Osteoblast (primary cell): ENCODE data around the gene CECR2. TPM values are rescaled to one million over a fixed set of nuclear protein-coding genes. Genes with fewer than 3 reads are reported as not detected.

ENCODE experiments used
- DNase-seq: peaks from one replicate; pipeline ENCODE4 v3.0.0; 2011; ENCODE audit warnings: low spot score, mixed read lengths; ENCODE audit not compliant: insufficient read length; ENCODE audit errors: missing footprints
- H2AFZ ChIP-seq: 2 replicates; pipeline ENCODE4 v1.6.0; 2011; ENCODE audit warnings: mild to moderate bottlenecking, low read length
- H3K27ac ChIP-seq: 2 replicates; pipeline ENCODE4 v1.5.1; 2011; ENCODE audit warnings: mild to moderate bottlenecking, low read depth, low read length, moderate library complexity
- H3K27me3 ChIP-seq: 2 replicates; pipeline ENCODE4 v1.6.0; 2012; ENCODE audit warnings: mild to moderate bottlenecking, control low read depth, inconsistent platforms, low read length, moderate library complexity; ENCODE audit not compliant: insufficient read depth
- H3K36me3 ChIP-seq: 2 replicates; pipeline ENCODE4 v1.5.1; 2011; ENCODE audit warnings: mild to moderate bottlenecking, low read length, control low read depth, moderate library complexity; ENCODE audit not compliant: insufficient read depth
- H3K4me1 ChIP-seq: 2 replicates; pipeline ENCODE4 v1.5.1; 2011; ENCODE audit warnings: mild to moderate bottlenecking, low read length, control low read depth, moderate library complexity; ENCODE audit not compliant: insufficient read depth
- H3K4me2 ChIP-seq: 2 replicates; pipeline ENCODE4 v1.6.0; 2011; ENCODE audit warnings: mild to moderate bottlenecking, low read length; ENCODE audit not compliant: insufficient read depth
- H3K4me3 ChIP-seq: fragments of 200-600 bp; sonication (generic); 3 replicates; pipeline ENCODE4 v1.5.1; 2012; ENCODE audit warnings: mild to moderate bottlenecking, low read length, inconsistent platforms; ENCODE audit not compliant: insufficient read depth
- H3K79me2 ChIP-seq: 2 replicates; pipeline ENCODE4 v1.6.0; 2012; ENCODE audit warnings: mild to moderate bottlenecking, low read length, control low read depth, inconsistent platforms; ENCODE audit not compliant: insufficient read depth
- H3K9me3 ChIP-seq: 2 replicates; pipeline ENCODE4 v1.5.1; 2011; ENCODE audit warnings: low read depth, low read length, control low read depth
- H4K20me1 ChIP-seq: 2 replicates; pipeline ENCODE4 v1.6.0; 2012; ENCODE audit warnings: mild to moderate bottlenecking, low read length, control low read depth; ENCODE audit not compliant: insufficient read depth
- total RNA-seq: library from RNA; depleted of rRNA; stranded (reverse); fragments of >200 nt; gene quantifications from 2 replicates; pipeline ENCODE4 v1.2.3, GENCODE V29; 2012
- TF ChIP-seq, protein P1 (sequence below): IDR thresholded peaks from 2 replicates; pipeline ENCODE4 v1.5.1; 2011; ENCODE audit warnings: mild to moderate bottlenecking, low read depth, low read length, moderate library complexity; ENCODE audit errors: extremely low read depth

CECR2 gene
- total RNA-seq, 1 donor = not detected

DNA sequence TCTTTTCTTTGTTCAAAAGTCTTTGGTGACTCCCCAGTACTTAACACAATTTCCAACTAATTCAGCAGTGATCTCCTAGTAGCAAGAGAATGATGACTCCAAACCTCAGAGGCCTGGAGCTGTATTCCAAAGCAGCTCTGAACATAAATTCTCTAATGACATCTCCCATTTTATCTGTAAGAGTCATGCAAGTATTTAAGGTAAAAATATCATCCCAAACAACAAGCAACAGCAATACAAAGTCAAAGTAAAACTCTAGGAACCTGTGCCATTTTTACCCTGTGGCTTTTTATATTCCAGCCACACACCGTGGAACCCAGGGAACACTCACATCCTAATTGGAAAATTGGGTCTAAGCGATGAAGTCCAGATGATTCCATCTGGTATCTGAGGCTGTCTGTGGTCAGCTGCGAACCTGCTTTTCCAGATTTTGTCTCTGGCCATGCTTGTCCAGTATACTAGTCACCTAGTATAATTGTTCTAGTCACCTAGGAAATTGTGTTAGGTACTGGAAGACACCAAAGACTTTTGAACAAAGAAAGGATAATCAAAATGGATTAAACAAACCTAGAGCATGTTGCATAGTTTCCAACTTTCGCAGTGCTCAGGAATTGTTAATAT, 101.7 kb downstream of the CECR2 start:
- Histone ChIP-seq H3K4me2 (no peak overlapping the region), H3K79me2 (no peaks in the 10 kb centered on the region), H2AFZ (no peak overlapping the region), H3K27me3 (no peaks in the 10 kb centered on the region), H3K4me3 (no peak overlapping the region), H4K20me1 (no peaks in the 10 kb centered on the region), H3K36me3 (no peaks in the 10 kb centered on the region), H3K4me1 (no peaks in the 10 kb centered on the region), H3K9me3 (no peaks in the 10 kb centered on the region), H3K27ac (no peak overlapping the region)
- TF ChIP-seq, protein P1, sequence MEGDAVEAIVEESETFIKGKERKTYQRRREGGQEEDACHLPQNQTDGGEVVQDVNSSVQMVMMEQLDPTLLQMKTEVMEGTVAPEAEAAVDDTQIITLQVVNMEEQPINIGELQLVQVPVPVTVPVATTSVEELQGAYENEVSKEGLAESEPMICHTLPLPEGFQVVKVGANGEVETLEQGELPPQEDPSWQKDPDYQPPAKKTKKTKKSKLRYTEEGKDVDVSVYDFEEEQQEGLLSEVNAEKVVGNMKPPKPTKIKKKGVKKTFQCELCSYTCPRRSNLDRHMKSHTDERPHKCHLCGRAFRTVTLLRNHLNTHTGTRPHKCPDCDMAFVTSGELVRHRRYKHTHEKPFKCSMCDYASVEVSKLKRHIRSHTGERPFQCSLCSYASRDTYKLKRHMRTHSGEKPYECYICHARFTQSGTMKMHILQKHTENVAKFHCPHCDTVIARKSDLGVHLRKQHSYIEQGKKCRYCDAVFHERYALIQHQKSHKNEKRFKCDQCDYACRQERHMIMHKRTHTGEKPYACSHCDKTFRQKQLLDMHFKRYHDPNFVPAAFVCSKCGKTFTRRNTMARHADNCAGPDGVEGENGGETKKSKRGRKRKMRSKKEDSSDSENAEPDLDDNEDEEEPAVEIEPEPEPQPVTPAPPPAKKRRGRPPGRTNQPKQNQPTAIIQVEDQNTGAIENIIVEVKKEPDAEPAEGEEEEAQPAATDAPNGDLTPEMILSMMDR = no peak
- DNase-seq = no peak

DNA sequence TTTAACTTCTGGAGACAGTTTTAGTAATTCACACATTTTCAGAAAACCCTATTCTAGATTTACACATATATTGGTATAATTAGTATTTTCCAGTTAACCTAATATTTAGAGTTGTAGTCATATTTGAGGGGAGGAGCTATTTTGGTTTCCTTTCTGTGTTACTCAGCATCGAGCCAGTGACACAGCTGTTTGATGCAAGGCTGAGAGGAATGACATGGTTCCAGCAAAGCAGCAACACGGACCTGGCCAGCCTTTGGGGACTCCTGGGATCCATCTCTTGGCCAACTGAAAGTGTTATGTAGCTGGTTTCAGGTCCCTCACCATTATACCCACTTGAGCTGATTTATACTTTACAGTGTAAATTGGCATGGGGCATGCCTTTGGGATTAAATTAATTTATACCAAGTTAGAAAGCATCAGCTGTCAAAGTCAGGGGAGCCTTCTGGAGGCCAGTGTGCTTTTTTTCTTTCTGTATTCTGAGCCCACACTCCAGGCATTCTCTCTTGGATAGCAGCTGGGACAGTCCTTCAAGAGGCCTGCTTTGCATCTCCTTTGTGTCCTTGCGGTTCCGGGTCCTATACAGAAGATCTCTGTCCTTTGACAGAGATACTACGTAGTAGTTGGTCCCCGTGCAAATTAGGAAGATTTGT, 102.8 kb downstream of the CECR2 start:
- no peak overlapping the region for H3K4me2 ChIP-seq
- no peak for DNase-seq
- H3K27me3 ChIP-seq = no peaks in the 10 kb centered on the region
- H3K4me3 ChIP-seq = no peak overlapping the region
- H3K9me3 ChIP-seq = no peaks in the 10 kb centered on the region
- no peaks in the 10 kb centered on the region for H3K4me1 ChIP-seq
- no peaks in the 10 kb centered on the region for H3K36me3 ChIP-seq
- no peaks in the 10 kb centered on the region for H4K20me1 ChIP-seq
- no peak overlapping the region for H2AFZ ChIP-seq
- H3K27ac ChIP-seq = no peak overlapping the region
- H3K79me2 ChIP-seq = no peaks in the 10 kb centered on the region
- TF ChIP-seq, protein P1 = no peak

DNA sequence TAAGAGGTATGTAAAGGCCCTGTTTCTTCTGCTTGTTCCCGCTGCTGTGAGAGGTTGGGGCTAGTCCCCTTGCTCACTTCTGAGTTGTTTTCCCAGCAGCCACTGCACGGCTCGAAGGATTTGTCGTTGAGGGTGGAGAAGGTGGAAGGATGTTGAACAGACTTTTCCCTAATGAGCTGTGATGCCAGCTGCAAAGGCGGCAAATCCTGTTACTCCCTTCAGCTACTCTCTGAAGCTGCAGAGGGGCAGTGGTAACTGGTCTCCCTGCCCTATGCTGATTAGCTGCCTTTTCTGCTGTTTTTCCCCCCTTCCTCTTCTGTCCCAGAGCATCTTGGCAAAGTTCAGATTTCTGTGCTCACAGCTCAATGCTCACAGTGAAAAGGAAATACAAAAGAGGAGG, 103.7 kb downstream of the CECR2 start:
- no peaks in the 10 kb centered on the region for H3K36me3 ChIP-seq
- H3K79me2 ChIP-seq = no peaks in the 10 kb centered on the region
- no peaks in the 10 kb centered on the region for H4K20me1 ChIP-seq
- DNase-seq = no peak
- H2AFZ ChIP-seq = no peak overlapping the region
- no peaks in the 10 kb centered on the region for H3K9me3 ChIP-seq
- no peak overlapping the region for H3K27ac ChIP-seq
- H3K27me3 ChIP-seq = no peaks in the 10 kb centered on the region
- H3K4me1 ChIP-seq = no peaks in the 10 kb centered on the region
- H3K4me3 ChIP-seq = no peak overlapping the region
- no peak overlapping the region for H3K4me2 ChIP-seq
- TF ChIP-seq, protein P1 = no peak

DNA sequence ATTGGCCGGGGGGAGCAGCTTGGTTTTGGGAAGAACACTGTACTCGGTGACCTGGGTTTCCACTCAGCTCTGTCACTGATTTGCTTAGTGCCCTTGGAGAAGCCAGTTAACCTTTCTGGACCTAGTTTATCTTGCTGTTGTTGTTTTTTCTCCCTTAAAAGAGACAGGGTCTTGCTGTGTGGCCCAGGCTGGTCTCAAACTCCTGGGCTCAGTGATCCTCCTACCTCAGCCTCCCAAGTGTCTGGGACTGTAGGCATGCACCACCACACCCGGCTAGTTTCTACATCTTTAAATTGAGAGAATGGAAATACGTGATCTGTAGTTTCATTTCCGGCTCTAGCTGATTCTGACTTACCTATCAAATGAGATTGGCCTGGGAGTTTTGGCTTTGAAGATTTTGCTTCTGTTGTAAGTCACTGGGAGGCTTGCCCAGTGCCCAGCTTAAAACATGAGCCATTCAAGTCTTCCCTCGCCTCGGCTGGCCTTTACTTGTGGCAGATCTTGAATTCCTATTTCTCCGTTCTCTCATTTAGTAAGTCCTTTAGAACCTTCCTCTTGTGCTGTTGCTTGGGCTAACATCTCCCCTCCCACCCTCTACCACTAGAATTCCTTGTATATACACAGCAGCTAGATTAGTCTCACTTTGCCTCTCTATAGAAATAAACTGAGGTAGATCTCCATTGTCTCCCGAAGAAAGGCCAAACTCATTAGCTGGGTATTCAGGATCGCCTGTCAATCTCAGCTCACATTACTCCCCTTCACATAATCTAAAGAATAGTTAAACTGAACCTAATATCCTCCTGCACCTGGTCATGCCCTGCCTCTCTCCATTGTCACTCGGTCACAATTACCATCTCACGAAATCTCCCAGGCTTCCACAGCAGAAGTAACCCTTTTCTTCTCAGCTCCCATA, 106.3 kb downstream of the CECR2 start:
- H3K4me3 ChIP-seq = no peak overlapping the region
- no peaks in the 10 kb centered on the region for H3K79me2 ChIP-seq
- no peaks in the 10 kb centered on the region for H3K4me1 ChIP-seq
- H3K36me3 ChIP-seq = no peaks in the 10 kb centered on the region
- H4K20me1 ChIP-seq = no peaks in the 10 kb centered on the region
- H3K27ac ChIP-seq = no peak overlapping the region
- TF ChIP-seq, protein P1 = no peak
- no peak for DNase-seq
- no peak overlapping the region for H2AFZ ChIP-seq
- H3K4me2 ChIP-seq = no peak overlapping the region
- H3K9me3 ChIP-seq = no peaks in the 10 kb centered on the region
- no peaks in the 10 kb centered on the region for H3K27me3 ChIP-seq
